Caco-2 (cell line): ENCODE results near the gene HES7. TPM values are rescaled to one million over a fixed set of nuclear protein-coding genes. Genes with fewer than 3 reads are reported as not detected.

Source experiments
- BruUV-seq: library from RNA; stranded (reverse); fragments of 400-500 nt; replicated peaks from 2 replicates; lab custom pipeline; 2021; lab: Mats Ljungman, UMichigan
- CTCF ChIA-PET: fragments of 300-600 bp; sonication (Branson Sonifier 250); formaldehyde crosslinking; loops from one replicate; lab custom pipeline; 2022; ENCODE audit warnings: antibody characterized with exemption; lab: Charles Lee
- POLR2A ChIA-PET: fragments of 300-600 bp; sonication (Branson Sonifier 250); formaldehyde crosslinking; loops from one replicate; lab custom pipeline; 2022; ENCODE audit warnings: antibody characterized with exemption; lab: Charles Lee
- DNase-seq, 2 experiments: peaks; one replicate each; pipeline versions ENCODE4 v3.0.0 to v3.0.0-alpha.2; 2020 to 2022
- H3K27me3 ChIP-seq: replicated peaks from 2 replicates; pipeline ENCODE4 v1.6.0; 2011; ENCODE audit warnings: low read length; ENCODE audit not compliant: control insufficient read depth, insufficient read depth
- H3K36me3 ChIP-seq: 2 replicates; pipeline ENCODE4 v1.5.1; 2011; ENCODE audit warnings: low read length; ENCODE audit not compliant: control insufficient read depth, insufficient read depth
- H3K4me1 ChIP-seq: fragments of 250-450 bp; sonication (Bioruptor Pico); 2 replicates; pipeline ENCODE4 v1.5.1; 2020; ENCODE audit warnings: mild to moderate bottlenecking
- H3K4me3 ChIP-seq: 2 replicates; pipeline ENCODE4 v1.5.1; 2011; ENCODE audit warnings: low read depth, mild to moderate bottlenecking, control low read depth, low read length
- H3K9me3 ChIP-seq: fragments of 250-450 bp; sonication (Bioruptor Pico); 2 replicates; pipeline ENCODE4 v1.5.1; 2020; ENCODE audit warnings: mild to moderate bottlenecking, moderate library complexity
- H3K27ac Mint-ChIP-seq: one replicate; pipeline ENCODE4 v1.8.0; 2022; ENCODE audit warnings: mixed read lengths; ENCODE audit not compliant: unreplicated experiment
- H3K27me3 Mint-ChIP-seq: one replicate; pipeline ENCODE4 v1.8.0; 2022; ENCODE audit warnings: mixed read lengths; ENCODE audit not compliant: insufficient read depth, unreplicated experiment
- H3K36me3 Mint-ChIP-seq: one replicate; pipeline ENCODE4 v1.8.0; 2022; ENCODE audit warnings: mild to moderate bottlenecking, mixed read lengths; ENCODE audit not compliant: insufficient read depth, unreplicated experiment
- H3K4me1 Mint-ChIP-seq: one replicate; pipeline ENCODE4 v1.8.0; 2022; ENCODE audit warnings: low read depth, mixed read lengths; ENCODE audit not compliant: unreplicated experiment
- H3K4me3 Mint-ChIP-seq: one replicate; pipeline ENCODE4 v1.8.0; 2022; ENCODE audit warnings: mild to moderate bottlenecking, moderate library complexity, mixed read lengths; ENCODE audit not compliant: unreplicated experiment
- H3K9me3 Mint-ChIP-seq: one replicate; pipeline ENCODE4 v1.8.0; 2022; ENCODE audit warnings: mixed read lengths; ENCODE audit not compliant: unreplicated experiment
- CTCF ChIP-seq, 2 experiments: fragments of 200-600 bp in 1 of 2; IDR thresholded peaks; 1 replicate in 1 of 2; 2 replicates in 1 of 2; pipeline versions ENCODE4 v1.5.1 to v1.8.0; 2011 to 2022; ENCODE audit warnings: antibody characterized with exemption in 1 of 2, control low read depth in 1 of 2, inconsistent platforms in 1 of 2, low read depth in 1 of 2, low read length in 1 of 2, mild to moderate bottlenecking in 1 of 2, moderate library complexity in 1 of 2; ENCODE audit not compliant: insufficient read depth in 1 of 2, severe bottlenecking in 1 of 2, unreplicated experiment in 1 of 2
- intact Hi-C: fragments of 100-400 bp; cut with micrococcal nuclease; formaldehyde crosslinking; loops from one replicate; pipeline ENCODE4 v1.10.0; 2022; ENCODE audit not compliant: unreplicated experiment
- total RNA-seq: library from RNA; stranded (reverse); gene quantifications from 2 replicates; pipeline ENCODE4 v1.2.3, GENCODE V29; 2022

The HES7 gene
- total RNA-seq, 1 experiment from 2014 or later, result not detected

- H3K9me3 Mint-ChIP-seq, result no peaks in the 10 kb centered on the region
- BruUV-seq, result no TSS peak
- CTCF ChIA-PET, result no interaction called here
- Histone ChIP-seq H3K4me1 (no peaks in the 10 kb centered on the region), H3K9me3 (no peaks in the 10 kb centered on the region), H3K36me3 (no peaks in the 10 kb centered on the region), H3K4me3 (no peak overlapping the region), H3K27me3 (no peaks in the 10 kb centered on the region)
- peaks cover 2% of the 10 kb centered on the region for H3K27me3 Mint-ChIP-seq
- intact Hi-C loops, result loop anchor here (5.0 kb wide), 1 partner anchor 35 kb away; the partner anchor contains the start of gene ALOXE3
- no peak overlapping the region for H3K27ac Mint-ChIP-seq
- DNase-seq, result no peak
- TF ChIP-seq CTCF (IDR thresholded peaks at IDR 0.05; ENCODE audit: insufficient read depth in 1 of 2, low read depth in 1 of 2, low read length in 1 of 2, severe bottlenecking in 1 of 2, unreplicated experiment in 1 of 2), result no peak
- H3K4me3 Mint-ChIP-seq, result no peak overlapping the region
- H3K4me1 Mint-ChIP-seq, result no peaks in the 10 kb centered on the region
- POLR2A ChIA-PET, result no interaction called here
- no peaks in the 10 kb centered on the region for H3K36me3 Mint-ChIP-seq
Observed at GRCh38 chr17:8082292-8082691, 41.6 kb downstream of the HES7 start.

- Histone ChIP-seq H3K9me3 (no peaks in the 10 kb centered on the region), H3K4me1 (no peaks in the 10 kb centered on the region), H3K4me3 (no peak overlapping the region), H3K27me3 (no peaks in the 10 kb centered on the region), H3K36me3 (no peaks in the 10 kb centered on the region)
- Mint-ChIP-seq H3K36me3 (no peaks in the 10 kb centered on the region), H3K27me3 (peaks cover 2% of the 10 kb centered on the region), H3K27ac (no peak overlapping the region), H3K4me3 (no peak overlapping the region), H3K4me1 (no peaks in the 10 kb centered on the region), H3K9me3 (no peaks in the 10 kb centered on the region)
- ChIA-PET CTCF (no interaction called here), POLR2A (no interaction called here)
- no TSS peak for BruUV-seq
- no peak for DNase-seq
- intact Hi-C loops, result loop anchor here (5.0 kb wide), 1 partner anchor 35 kb away; the partner anchor contains the start of gene ALOXE3
- TF ChIP-seq CTCF (IDR thresholded peaks at IDR 0.05; ENCODE audit: insufficient read depth in 1 of 2, low read depth in 1 of 2, low read length in 1 of 2, severe bottlenecking in 1 of 2, unreplicated experiment in 1 of 2), result no peak
Observed at GRCh38 chr17:8081876-8082275, 42.0 kb downstream of the HES7 start.

- H3K9me3 ChIP-seq, result no peaks in the 10 kb centered on the region
- ChIA-PET POLR2A (no interaction called here), CTCF (interaction anchor here (1.3 kb wide), 1 partner anchor 13 kb away, joined by 3 read pairs; no protein-coding TSS in a partner anchor)
- Mint-ChIP-seq H3K27me3 (peaks cover 2% of the 10 kb centered on the region), H3K36me3 (no peaks in the 10 kb centered on the region), H3K9me3 (no peaks in the 10 kb centered on the region), H3K27ac (no peak overlapping the region), H3K4me1 (no peaks in the 10 kb centered on the region), H3K4me3 (peak overlapping the region; percentile 73)
- DNase-seq, result no peak
- no TSS peak for BruUV-seq
- no peak for TF ChIP-seq CTCF (IDR thresholded peaks at IDR 0.05; ENCODE audit: insufficient read depth in 1 of 2, low read depth in 1 of 2, low read length in 1 of 2, severe bottlenecking in 1 of 2, unreplicated experiment in 1 of 2)
- intact Hi-C loops, result loop anchor here (5.0 kb wide), 1 partner anchor 36 kb away; the partner anchor contains the start of gene ALOXE3
- H3K4me1 ChIP-seq, result no peaks in the 10 kb centered on the region
- H3K36me3 ChIP-seq, result no peaks in the 10 kb centered on the region
- no peak overlapping the region for H3K4me3 ChIP-seq
- no peaks in the 10 kb centered on the region for H3K27me3 ChIP-seq
Observed at GRCh38 chr17:8080799-8081219, 43.1 kb downstream of the HES7 start.
